ENCODE measurements around the gene RAB34. TPM values are rescaled to one million over a fixed set of nuclear protein-coding genes. Genes with fewer than 3 reads are reported as not detected.

RAB34 gene
- total RNA-seq, 1 donor from 2014 or later = 150 TPM

- Histone ChIP-seq H4K20me1 (ENCODE audit: insufficient read depth, low read length) (peaks cover 40% of the 10 kb centered on the region), H3K27me3 (ENCODE audit: insufficient read depth, low read length) (no peaks in the 10 kb centered on the region), H3K36me3 (ENCODE audit: insufficient read depth, low read length) (peaks cover 16% of the 10 kb centered on the region), H3K4me3 (ENCODE audit: insufficient read depth, low read depth, low read length) (no peak overlapping the region), H3K9ac (ENCODE audit: low read length) (no peak overlapping the region), H3K79me2 (ENCODE audit: insufficient read depth, low read length) (peaks cover 38% of the 10 kb centered on the region), H3K4me1 (ENCODE audit: insufficient read depth, low read length) (peaks cover 26% of the 10 kb centered on the region), H3K27ac (ENCODE audit: low read depth, low read length) (no peak overlapping the region), H2AFZ (ENCODE audit: low read depth, low read length) (no peak overlapping the region), H3K4me2 (ENCODE audit: low read length) (peak overlapping the region; percentile 86), H3K9me3 (ENCODE audit: insufficient read depth, low read depth, low read length) (no peaks in the 10 kb centered on the region)
- DNase-seq (ENCODE audit: low read depth) = no peak
- H3K4me1 Mint-ChIP-seq (ENCODE audit: low read depth, unreplicated experiment) = peaks cover 17% of the 10 kb centered on the region
- no peaks in the 10 kb centered on the region for H3K9me3 Mint-ChIP-seq (ENCODE audit: unreplicated experiment)
- no peak overlapping the region for H3K27ac Mint-ChIP-seq (ENCODE audit: unreplicated experiment)
- FAIRE-seq = no peak
- peaks cover 24% of the 10 kb centered on the region for H3K36me3 Mint-ChIP-seq (ENCODE audit: low read depth, unreplicated experiment)
- no peak for TF ChIP-seq EZH2 (IDR thresholded peaks at IDR 0.05; ENCODE audit: insufficient read depth, low read length)
- TF ChIP-seq CTCF (IDR thresholded peaks at IDR 0.05; ENCODE audit: insufficient read depth, low read depth, low read length) = no peak
- H3K4me3 Mint-ChIP-seq (ENCODE audit: unreplicated experiment) = peak overlapping the region; percentile 84
- H3K27me3 Mint-ChIP-seq (ENCODE audit: low read depth, unreplicated experiment) = no peaks in the 10 kb centered on the region
Measured at GRCh38 chr17:28712705-28713415, 4.8 kb downstream of the RAB34 start.

GRCh38 chr17:28712032-28712704, 5.5 kb downstream of the RAB34 start:
- H3K27ac ChIP-seq (ENCODE audit: low read depth, low read length) = no peak overlapping the region
- TF ChIP-seq EZH2 (IDR thresholded peaks at IDR 0.05; ENCODE audit: insufficient read depth, low read length) (no peak), CTCF (IDR thresholded peaks at IDR 0.05; ENCODE audit: insufficient read depth, low read depth, low read length) (no peak)
- H3K27me3 ChIP-seq (ENCODE audit: insufficient read depth, low read length) = no peaks in the 10 kb centered on the region
- Mint-ChIP-seq H3K4me1 (ENCODE audit: low read depth, unreplicated experiment) (peaks cover 17% of the 10 kb centered on the region), H3K9me3 (ENCODE audit: unreplicated experiment) (no peaks in the 10 kb centered on the region), H3K36me3 (ENCODE audit: low read depth, unreplicated experiment) (peaks cover 25% of the 10 kb centered on the region), H3K27ac (ENCODE audit: unreplicated experiment) (peak overlapping the region; percentile 80), H3K4me3 (ENCODE audit: unreplicated experiment) (peak overlapping the region; percentile 84), H3K27me3 (ENCODE audit: low read depth, unreplicated experiment) (no peaks in the 10 kb centered on the region)
- no peak overlapping the region for H2AFZ ChIP-seq (ENCODE audit: low read depth, low read length)
- peaks cover 34% of the 10 kb centered on the region for H3K79me2 ChIP-seq (ENCODE audit: insufficient read depth, low read length)
- no peak for FAIRE-seq
- H3K4me3 ChIP-seq (ENCODE audit: insufficient read depth, low read depth, low read length) = no peak overlapping the region
- H3K36me3 ChIP-seq (ENCODE audit: insufficient read depth, low read length) = peaks cover 16% of the 10 kb centered on the region
- H3K9ac ChIP-seq (ENCODE audit: low read length) = peak overlapping the region; percentile 81
- peaks cover 25% of the 10 kb centered on the region for H3K4me1 ChIP-seq (ENCODE audit: insufficient read depth, low read length)
- H3K4me2 ChIP-seq (ENCODE audit: low read length) = peak overlapping the region; percentile 86
- peaks cover 40% of the 10 kb centered on the region for H4K20me1 ChIP-seq (ENCODE audit: insufficient read depth, low read length)
- H3K9me3 ChIP-seq (ENCODE audit: insufficient read depth, low read depth, low read length) = no peaks in the 10 kb centered on the region
- no peak for DNase-seq (ENCODE audit: low read depth)

GRCh38 chr17:28711723-28712031, 6.0 kb downstream of the RAB34 start, which contains the start of gene PROCA1:
Gene PROCA1 (minus strand): TSS chr17:28711888. CDS start chr17:28711660, 228 bp downstream.
- peak within 1 kb of the TSS; percentile 81 for H3K9ac ChIP-seq (ENCODE audit: low read length)
- peaks cover 29% of the 10 kb centered on the region for H3K79me2 ChIP-seq (ENCODE audit: insufficient read depth, low read length)
- Mint-ChIP-seq H3K4me1 (ENCODE audit: low read depth, unreplicated experiment) (peaks cover 17% of the 10 kb centered on the region), H3K27me3 (ENCODE audit: low read depth, unreplicated experiment) (no peaks in the 10 kb centered on the region), H3K9me3 (ENCODE audit: unreplicated experiment) (no peaks in the 10 kb centered on the region), H3K36me3 (ENCODE audit: low read depth, unreplicated experiment) (peaks cover 25% of the 10 kb centered on the region), H3K27ac (ENCODE audit: unreplicated experiment) (peak within 1 kb of the TSS; percentile 80), H3K4me3 (ENCODE audit: unreplicated experiment) (peak within 1 kb of the TSS; percentile 91)
- DNase-seq (ENCODE audit: low read depth) = no peak
- H3K4me2 ChIP-seq (ENCODE audit: low read length) = peak within 1 kb of the TSS; percentile 86
- H4K20me1 ChIP-seq (ENCODE audit: insufficient read depth, low read length) = peaks cover 37% of the 10 kb centered on the region
- peak within 1 kb of the TSS; percentile 66 for H3K4me3 ChIP-seq (ENCODE audit: insufficient read depth, low read depth, low read length)
- peaks cover 25% of the 10 kb centered on the region for H3K4me1 ChIP-seq (ENCODE audit: insufficient read depth, low read length)
- peak within 1 kb of the TSS; percentile 67 for H2AFZ ChIP-seq (ENCODE audit: low read depth, low read length)
- FAIRE-seq = no peak
- no peak for TF ChIP-seq EZH2 (IDR thresholded peaks at IDR 0.05; ENCODE audit: insufficient read depth, low read length)
- TF ChIP-seq CTCF (IDR thresholded peaks at IDR 0.05; ENCODE audit: insufficient read depth, low read depth, low read length) = no peak
- H3K36me3 ChIP-seq (ENCODE audit: insufficient read depth, low read length) = peaks cover 16% of the 10 kb centered on the region
- peak within 1 kb of the TSS; percentile 82 for H3K27ac ChIP-seq (ENCODE audit: low read depth, low read length)
- no peaks in the 10 kb centered on the region for H3K9me3 ChIP-seq (ENCODE audit: insufficient read depth, low read depth, low read length)
- H3K27me3 ChIP-seq (ENCODE audit: insufficient read depth, low read length) = no peaks in the 10 kb centered on the region
